H9 (cell line): ENCODE data around the gene ERF. TPM values are rescaled to one million over a fixed set of nuclear protein-coding genes. Genes with fewer than 3 reads are reported as not detected.

ENCODE experiments used
- DNase-seq: peaks from one replicate; pipeline ENCODE4 v3.0.0-alpha.2; 2017
- H2AFZ ChIP-seq: one replicate; pipeline ENCODE4 v1.6.1; 2013; ENCODE audit warnings: mild to moderate bottlenecking, low read length, control low read depth, moderate library complexity
- H2AK5ac ChIP-seq: 2 replicates; pipeline ENCODE4 v1.6.1; 2013; ENCODE audit warnings: low read length, control low read depth, mixed read lengths; ENCODE audit not compliant: insufficient read length
- H2BK120ac ChIP-seq: one replicate; pipeline ENCODE4 v1.6.1; 2013; ENCODE audit warnings: low read depth, mild to moderate bottlenecking, low read length, control low read depth, inconsistent platforms; ENCODE audit not compliant: poor library complexity, severe bottlenecking
- H2BK12ac ChIP-seq: 2 replicates; pipeline ENCODE4 v1.6.1; 2013; ENCODE audit warnings: low read length, control low read depth, mixed read lengths, low read depth; ENCODE audit not compliant: insufficient read length
- H2BK15ac ChIP-seq: 2 replicates; pipeline ENCODE4 v1.6.1; 2013; ENCODE audit warnings: low read depth, low read length, control low read depth
- H2BK20ac ChIP-seq: one replicate; pipeline ENCODE4 v1.6.1; 2013; ENCODE audit warnings: low read depth, mild to moderate bottlenecking, low read length, control low read depth, inconsistent platforms; ENCODE audit not compliant: poor library complexity, severe bottlenecking
- H2BK5ac ChIP-seq: 2 replicates; pipeline ENCODE4 v1.6.1; 2013; ENCODE audit warnings: low read length, control low read depth, mixed read lengths; ENCODE audit not compliant: insufficient read length
- H3K14ac ChIP-seq: 2 replicates; pipeline ENCODE4 v1.6.1; 2013; ENCODE audit warnings: low read length, control low read depth; ENCODE audit not compliant: insufficient read depth
- H3K18ac ChIP-seq: 2 replicates; pipeline ENCODE4 v1.6.1; 2013; ENCODE audit warnings: low read depth, mild to moderate bottlenecking, mixed read lengths, low read length, control low read depth; ENCODE audit not compliant: insufficient read length
- H3K23ac ChIP-seq: 2 replicates; pipeline ENCODE4 v1.6.1; 2013; ENCODE audit warnings: low read length, control low read depth, mixed read lengths, low read depth; ENCODE audit not compliant: insufficient read length
- H3K23me2 ChIP-seq: 2 replicates; pipeline ENCODE4 v1.6.1; 2013; ENCODE audit warnings: low read depth, mild to moderate bottlenecking, mixed read lengths, low read length, control low read depth; ENCODE audit not compliant: insufficient read length, poor library complexity, severe bottlenecking
- H3K27ac ChIP-seq: 2 replicates; pipeline ENCODE4 v1.5.1; 2013; ENCODE audit warnings: low read length, control low read depth, mixed read lengths, low read depth; ENCODE audit not compliant: insufficient read length
- H3K27me3 ChIP-seq: 2 replicates; pipeline ENCODE4 v1.6.1; 2013; ENCODE audit warnings: low read length, control low read depth, inconsistent platforms; ENCODE audit not compliant: insufficient read depth
- H3K4ac ChIP-seq: 2 replicates; pipeline ENCODE4 v1.6.1; 2013; ENCODE audit warnings: low read depth, mild to moderate bottlenecking, control low read depth, inconsistent platforms, low read length, moderate library complexity
- H3K4me1 ChIP-seq: 2 replicates; pipeline ENCODE4 v1.6.1; 2013; ENCODE audit warnings: low read length, control low read depth, inconsistent platforms; ENCODE audit not compliant: insufficient read depth
- H3K4me2 ChIP-seq: 2 replicates; pipeline ENCODE4 v1.6.1; 2013; ENCODE audit warnings: low read length, control low read depth, mixed read lengths; ENCODE audit not compliant: insufficient read length, insufficient read depth
- H3K56ac ChIP-seq: 2 replicates; pipeline ENCODE4 v1.6.1; 2013; ENCODE audit warnings: low read depth, mild to moderate bottlenecking, mixed read lengths, low read length, control low read depth; ENCODE audit not compliant: insufficient read length
- H3K79me1 ChIP-seq: 2 replicates; pipeline ENCODE4 v1.6.1; 2013; ENCODE audit warnings: low read depth, mild to moderate bottlenecking, moderate library complexity, low read length, control low read depth, inconsistent platforms; ENCODE audit not compliant: insufficient read depth, poor library complexity, severe bottlenecking
- H3K79me2 ChIP-seq: 2 replicates; pipeline ENCODE4 v1.6.1; 2013; ENCODE audit warnings: low read length, control low read depth, inconsistent platforms; ENCODE audit not compliant: insufficient read depth
- H3K9ac ChIP-seq: 2 replicates; pipeline ENCODE4 v1.6.1; 2013; ENCODE audit warnings: low read length, control low read depth, mixed read lengths; ENCODE audit not compliant: insufficient read length; ENCODE audit errors: extremely low read depth
- H3K9me3 ChIP-seq: one replicate; pipeline ENCODE4 v1.6.1; 2013; ENCODE audit warnings: low read depth, low read length, inconsistent platforms; ENCODE audit not compliant: control insufficient read depth
- H3T11ph ChIP-seq: one replicate; pipeline ENCODE4 v1.6.1; 2013; ENCODE audit warnings: mild to moderate bottlenecking, low read length, control low read depth, inconsistent platforms
- H4K20me1 ChIP-seq: one replicate; pipeline ENCODE4 v1.6.1; 2013; ENCODE audit not compliant: control insufficient read depth, insufficient read length, insufficient read depth
- H4K5ac ChIP-seq: 2 replicates; pipeline ENCODE4 v1.6.1; 2013; ENCODE audit warnings: low read depth, mild to moderate bottlenecking, mixed read lengths, low read length, control low read depth; ENCODE audit not compliant: insufficient read length
- H4K8ac ChIP-seq: replicated peaks from 2 replicates; pipeline ENCODE4 v1.6.1; 2013; ENCODE audit warnings: low read length, control low read depth, mixed read lengths, low read depth; ENCODE audit not compliant: insufficient read length
- H4K91ac ChIP-seq: 2 replicates; pipeline ENCODE4 v1.6.1; 2013; ENCODE audit warnings: low read depth, mild to moderate bottlenecking, moderate library complexity, mixed read lengths, low read length, control low read depth; ENCODE audit not compliant: insufficient read length
- H3K27ac Mint-ChIP-seq, 3 experiments: 2 replicates in 2 of 3; 3 replicates in 1 of 3; pipeline ENCODE4 v1.8.0; 2020 to 2021; ENCODE audit warnings: mixed read lengths in 3 of 3, mild to moderate bottlenecking in 1 of 3, moderate library complexity in 1 of 3
- H3K27me3 Mint-ChIP-seq: 2 replicates; pipeline ENCODE4 v1.8.0; 2021; ENCODE audit warnings: low read depth, mild to moderate bottlenecking, moderate library complexity, mixed read lengths
- H3K36me3 Mint-ChIP-seq, 3 experiments: 2 replicates in 2 of 3; 3 replicates in 1 of 3; pipeline ENCODE4 v1.8.0; 2020 to 2021; ENCODE audit warnings: low read depth in 3 of 3, mixed read lengths in 3 of 3; ENCODE audit not compliant: insufficient read depth in 1 of 3
- H3K4me1 Mint-ChIP-seq, 2 experiments: 2 replicates each; pipeline ENCODE4 v1.8.0; 2020; ENCODE audit warnings: mixed read lengths in 2 of 2
- H3K4me3 Mint-ChIP-seq, 2 experiments: 2 replicates in 1 of 2; 3 replicates in 1 of 2; pipeline ENCODE4 v1.8.0; 2020 to 2021; ENCODE audit warnings: mild to moderate bottlenecking in 2 of 2, mixed read lengths in 2 of 2, moderate library complexity in 1 of 2
- H3K9me3 Mint-ChIP-seq, 2 experiments: 2 replicates in 1 of 2; 3 replicates in 1 of 2; pipeline ENCODE4 v1.8.0; 2020; ENCODE audit warnings: mild to moderate bottlenecking in 2 of 2, mixed read lengths in 2 of 2, moderate library complexity in 1 of 2
- CTCF ChIP-seq: fragments of 200-600 bp; sonication (generic); conservative IDR thresholded peaks from 3 replicates; pipeline ENCODE4 v1.8.0; 2021; ENCODE audit warnings: antibody characterized with exemption, mild to moderate bottlenecking
- WGBS: extraction: QIAGEN DNeasy Blood & Tissue Kit; methylation state at CpG from one replicate; pipeline ENCODE4 v1.1.7; 2013; ENCODE audit warnings: missing lambda C conversion rate, low lambda C conversion rate, mixed read lengths; ENCODE audit not compliant: insufficient read length; ENCODE audit errors: extremely low coverage; 5-methylcytosine and 5-hydroxymethylcytosine counted together
- total RNA-seq: library from RNA; stranded (reverse); gene quantifications from 2 replicates; pipeline ENCODE4 v1.2.1, GENCODE V29; 2021

Gene ERF
- total RNA-seq, 1 experiment from 2014 or later: 126 TPM

GRCh38 chr19:42242069-42242511, 12.8 kb downstream of the ERF start:
- H2BK12ac ChIP-seq: no peak overlapping the region
- H2BK15ac ChIP-seq: no peak overlapping the region
- no peak overlapping the region for H3K23ac ChIP-seq
- H3K23me2 ChIP-seq: peaks cover 4% of the 10 kb centered on the region
- no peak overlapping the region for H4K5ac ChIP-seq
- no CpG with 5 or more reads among the region's 49 CpGs for WGBS
- H4K8ac ChIP-seq: no peak overlapping the region
- H2BK20ac ChIP-seq: no peak overlapping the region
- DNase-seq: no peak
- H3K79me1 ChIP-seq: no peaks in the 10 kb centered on the region
- H4K91ac ChIP-seq: no peak overlapping the region
- H3T11ph ChIP-seq: no peak overlapping the region
- H3K27me3 ChIP-seq: no peaks in the 10 kb centered on the region
- Mint-ChIP-seq H3K27ac (peak overlapping the region; percentile 44 to 79 (median 61); a peak in 2 of 7 replicates), H3K36me3 (peaks cover 5 to 23% (median 16%) of the 10 kb centered on the region in 3 experiments; a peak in 6 of 7 replicates), H3K4me1 (peaks cover 28 to 35% of the 10 kb centered on the region in 2 experiments), H3K4me3 (peak overlapping the region; percentile 88 to 95), H3K9me3 (no peaks in the 10 kb centered on the region), H3K27me3 (no peaks in the 10 kb centered on the region; the same call in 1 of the 2 replicates)
- peak overlapping the region; percentile 82 for H3K4me2 ChIP-seq
- no peak overlapping the region for H3K27ac ChIP-seq
- H2BK120ac ChIP-seq: no peak overlapping the region
- H3K9me3 ChIP-seq: no peaks in the 10 kb centered on the region
- H3K4me1 ChIP-seq: no peaks in the 10 kb centered on the region; the same call in 1 of the 2 replicates
- H2AK5ac ChIP-seq: no peak overlapping the region
- no peak for TF ChIP-seq CTCF
- no peak overlapping the region for H3K14ac ChIP-seq
- H2AFZ ChIP-seq: no peak overlapping the region
- H3K79me2 ChIP-seq: no peaks in the 10 kb centered on the region; the same call in 1 of the 2 replicates
- peak overlapping the region; percentile 82 for H3K9ac ChIP-seq
- no peaks in the 10 kb centered on the region for H4K20me1 ChIP-seq
- H3K56ac ChIP-seq: no peak overlapping the region
- no peak overlapping the region for H3K4ac ChIP-seq
- no peak overlapping the region for H3K18ac ChIP-seq
- H2BK5ac ChIP-seq: no peak overlapping the region
